OCI-LY3 (cell line): ENCODE data around the gene NIPBL.

Experiments
- H2AFZ ChIP-seq: fragments of 200-600, 300-600 bp; shearing (Covaris generic); 2 replicates; pipeline ENCODE4 v1.6.0; 2014; ENCODE audit warnings: antibody characterized with exemption, low read depth, low read length
- H3K27ac ChIP-seq: fragments of 200-600, 300-600 bp; sonication (generic); 2 replicates; pipeline ENCODE4 v1.5.1; 2014; ENCODE audit warnings: mild to moderate bottlenecking, low read length, moderate library complexity, mixed read lengths
- H3K27me3 ChIP-seq: fragments of 200-600, 300-600 bp; sonication (generic); 2 replicates; pipeline ENCODE4 v1.6.1; 2014; ENCODE audit warnings: low read depth, low read length, mixed read lengths
- H3K36me3 ChIP-seq: fragments of 200-600, 300-600 bp; sonication (generic); replicated peaks from 2 replicates; pipeline ENCODE3; 2014; ENCODE audit warnings: low read depth, low read length, mixed read lengths
- H3K4me1 ChIP-seq: fragments of 300-600, 200-600 bp; sonication (generic); 2 replicates; pipeline ENCODE4 v1.6.1; 2014; ENCODE audit warnings: low read length, mixed read lengths
- H3K4me2 ChIP-seq: fragments of 200-600, 300-600 bp; sonication (generic); 2 replicates; pipeline ENCODE4 v1.6.1; 2014; ENCODE audit warnings: low read length, mixed read lengths
- H3K4me3 ChIP-seq: fragments of 300-600, 200-600 bp; sonication (generic); 2 replicates; pipeline ENCODE4 v1.5.1; 2014; ENCODE audit warnings: antibody characterized with exemption, mild to moderate bottlenecking, low read length, moderate library complexity
- H3K79me2 ChIP-seq: fragments of 300-600, 200-600 bp; shearing (Covaris generic); 2 replicates; pipeline ENCODE4 v1.6.1; 2014; ENCODE audit warnings: mild to moderate bottlenecking, low read length, mixed read lengths
- H3K9ac ChIP-seq: fragments of 300-600, 200-600 bp; shearing (Covaris generic); 2 replicates; pipeline ENCODE4 v1.6.0; 2014; ENCODE audit warnings: mild to moderate bottlenecking, low read length, moderate library complexity
- H3K9me3 ChIP-seq: fragments of 200-600, 300-600 bp; shearing (Covaris generic); 2 replicates; pipeline ENCODE4 v1.6.1; 2014; ENCODE audit warnings: low read length, mixed read lengths; ENCODE audit not compliant: insufficient read depth
- H4K20me1 ChIP-seq: fragments of 200-600, 300-600 bp; sonication (generic); 2 replicates; pipeline ENCODE4 v1.6.1; 2016; ENCODE audit warnings: low read length, mixed read lengths; ENCODE audit not compliant: insufficient read depth
- CTCF ChIP-seq: fragments of 200-600, 300-600 bp; sonication (generic); IDR thresholded peaks from 2 replicates; pipeline ENCODE4 v1.5.1; 2014; ENCODE audit warnings: antibody characterized with exemption, low read length, low read depth
- EZH2phosphoT487 ChIP-seq: fragments of 200-600 bp; shearing (Covaris generic); IDR thresholded peaks from 2 replicates; pipeline ENCODE4 v1.6.1; 2018; ENCODE audit warnings: antibody characterized with exemption, mixed run types, low read depth

The NIPBL gene

GRCh38 chr5:37054391-37054790 is 177.8 kb downstream of the NIPBL start:
- Histone ChIP-seq H3K27ac (no peak overlapping the region), H4K20me1 (no peaks in the 10 kb centered on the region), H3K9me3 (no peaks in the 10 kb centered on the region), H3K4me1 (no peaks in the 10 kb centered on the region), H3K4me3 (no peak overlapping the region), H3K27me3 (no peaks in the 10 kb centered on the region), H3K79me2 (no peaks in the 10 kb centered on the region), H3K4me2 (no peak overlapping the region), H2AFZ (no peak overlapping the region), H3K9ac (no peak overlapping the region), H3K36me3 (peaks cover 9% of the 10 kb centered on the region)
- no peak for TF ChIP-seq EZH2phosphoT487
- TF ChIP-seq CTCF = no peak

GRCh38 chr5:37055383-37055990 is 178.9 kb downstream of the NIPBL start:
- Histone ChIP-seq H3K36me3 (peaks cover 4% of the 10 kb centered on the region), H2AFZ (no peak overlapping the region), H3K4me3 (no peak overlapping the region)

GRCh38 chr5:37056762-37057161 is 180.2 kb downstream of the NIPBL start:
- H2AFZ ChIP-seq = no peak overlapping the region
- no peaks in the 10 kb centered on the region for H3K9me3 ChIP-seq
- no peak overlapping the region for H3K4me3 ChIP-seq
- no peaks in the 10 kb centered on the region for H3K4me1 ChIP-seq
- H3K36me3 ChIP-seq = peaks cover 5% of the 10 kb centered on the region
- no peaks in the 10 kb centered on the region for H3K79me2 ChIP-seq
- H4K20me1 ChIP-seq = no peaks in the 10 kb centered on the region
- TF ChIP-seq CTCF = no peak
- TF ChIP-seq EZH2phosphoT487 = no peak
- H3K27me3 ChIP-seq = no peaks in the 10 kb centered on the region
- H3K4me2 ChIP-seq = no peak overlapping the region
- H3K27ac ChIP-seq = no peak overlapping the region
- no peak overlapping the region for H3K9ac ChIP-seq

More at GRCh38 chr5:37055383-37055990, 178.9 kb downstream of the NIPBL start:
- Histone ChIP-seq H3K4me2 (no peak overlapping the region), H3K9ac (no peak overlapping the region), H3K27me3 (no peaks in the 10 kb centered on the region), H3K4me1 (no peaks in the 10 kb centered on the region), H3K9me3 (no peaks in the 10 kb centered on the region), H3K27ac (no peak overlapping the region), H4K20me1 (no peaks in the 10 kb centered on the region), H3K79me2 (no peaks in the 10 kb centered on the region)
- TF ChIP-seq CTCF = no peak
- TF ChIP-seq EZH2phosphoT487 = no peak

GRCh38 chr5:37060030-37060429 is 183.5 kb downstream of the NIPBL start:
- no peak for TF ChIP-seq CTCF

More at GRCh38 chr5:37060030-37060429, 183.5 kb downstream of the NIPBL start:
- Histone ChIP-seq H3K27me3 (no peaks in the 10 kb centered on the region), H3K36me3 (peaks cover 5% of the 10 kb centered on the region), H4K20me1 (no peaks in the 10 kb centered on the region), H2AFZ (no peak overlapping the region), H3K9me3 (no peaks in the 10 kb centered on the region), H3K4me1 (no peaks in the 10 kb centered on the region), H3K79me2 (no peaks in the 10 kb centered on the region), H3K27ac (no peak overlapping the region), H3K9ac (no peak overlapping the region), H3K4me3 (no peak overlapping the region), H3K4me2 (no peak overlapping the region)
